NCI-H1105 (cell line): ENCODE data around the gene ZNF709.
"Not testable (repeated sequence)": the region's sequence is repeated elsewhere in the genome, so short reads cannot be mapped to it uniquely, and the experiment has no call there.

ENCODE experiments used
- DNase-seq: peaks from one replicate; lab custom pipeline; 2025; lab: John Stamatoyannopoulos, UW

ZNF709 gene

DNA sequence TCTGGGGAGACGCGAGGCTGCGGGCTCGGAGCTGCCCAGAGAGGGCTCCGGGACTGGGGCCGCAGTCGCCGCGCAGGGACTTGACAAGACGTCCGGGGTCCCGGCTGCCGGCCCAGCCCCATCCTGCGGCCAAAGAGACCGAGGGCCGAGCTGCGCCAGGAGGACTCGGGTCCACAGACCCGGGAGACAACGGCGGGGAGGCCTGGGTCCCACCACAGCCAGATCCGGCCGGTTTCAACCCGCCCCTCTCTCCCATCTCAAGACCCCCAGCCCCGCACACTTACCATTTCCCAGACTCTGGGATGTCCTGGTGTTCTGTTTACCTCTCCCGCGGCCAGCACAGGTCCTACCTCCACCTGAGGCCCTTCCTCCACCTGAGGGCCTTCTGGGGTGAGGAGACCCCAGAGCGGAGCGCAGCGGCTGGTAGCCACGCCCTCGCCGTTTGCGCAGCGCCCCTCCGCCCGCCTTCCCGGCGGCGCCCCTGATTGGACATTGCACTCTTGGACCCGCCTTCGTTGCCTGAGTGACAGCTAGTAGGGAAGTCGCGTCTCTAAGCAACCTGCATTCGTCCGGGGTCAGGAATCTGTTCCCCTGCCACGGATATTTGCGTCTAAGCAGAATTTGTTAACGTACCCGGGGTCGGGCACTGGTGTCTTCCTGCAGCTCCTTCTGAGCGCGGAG, at the start of gene ZNF709:
TSS of gene ZNF709 (minus strand) at position 446 of the 681 bp plus-strand sequence. CDS start at position 287, 159 bp downstream.
- peak; percentile 95 for DNase-seq

DNA sequence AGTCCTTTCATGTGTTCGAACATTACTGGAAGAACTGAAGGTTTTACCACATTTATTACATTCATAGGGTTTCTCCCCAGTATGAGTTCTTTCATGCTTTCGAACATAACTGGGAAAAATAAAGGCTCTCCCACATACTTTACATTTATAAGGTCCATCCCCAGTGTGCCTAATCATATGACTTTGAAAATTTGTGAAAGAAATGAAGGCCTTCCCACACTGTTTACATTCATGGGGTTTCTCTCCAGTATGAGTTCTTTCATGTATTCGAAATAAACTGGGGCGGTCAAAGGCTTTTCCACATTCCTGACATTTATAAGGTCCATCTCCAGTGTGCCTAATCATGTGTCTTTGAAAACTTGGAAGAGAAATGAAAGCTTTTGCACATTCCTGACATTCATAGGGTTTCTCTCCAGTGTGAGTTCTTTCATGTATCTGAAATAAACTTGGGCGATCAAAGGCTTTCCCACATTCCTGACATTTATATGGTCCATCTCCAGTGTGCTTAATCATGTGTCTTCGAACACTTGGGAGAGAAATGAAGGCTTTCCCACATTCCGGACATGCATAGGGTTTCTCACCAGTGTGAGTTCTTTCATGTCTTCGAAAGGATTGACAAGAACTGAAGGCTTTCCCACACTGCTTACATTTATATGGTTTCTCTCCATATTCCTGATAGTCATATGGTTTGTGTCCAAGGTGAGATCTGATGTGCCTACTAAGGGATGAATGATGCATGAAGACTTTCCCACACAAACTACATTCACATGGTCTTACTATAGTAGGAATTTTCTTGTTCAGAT, 42.6 kb upstream of the ZNF709 start:
- no peak for DNase-seq

DNA sequence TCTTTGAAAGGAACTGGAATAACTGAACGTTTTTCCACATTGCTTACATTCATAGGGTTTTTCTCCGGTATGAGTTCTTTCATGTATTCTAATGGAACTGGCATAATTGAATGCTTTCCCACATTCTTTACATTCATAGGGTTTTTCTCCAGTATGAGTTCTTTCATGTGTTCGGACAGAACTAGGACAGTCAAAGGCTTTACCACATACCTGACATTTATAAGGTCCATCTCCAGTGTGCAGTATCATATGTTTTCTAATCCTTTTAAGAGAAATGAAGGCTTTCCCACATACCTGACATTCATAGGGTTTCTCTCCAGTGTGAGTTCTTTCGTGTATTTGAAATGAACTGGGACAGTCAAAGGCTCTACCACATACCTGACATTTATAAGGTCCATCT, 41.9 kb upstream of the ZNF709 start:
- DNase-seq: no peak

- no peak for DNase-seq
Measured at GRCh38 chr19:12521996-12522395, 37.4 kb upstream of the ZNF709 start.

- DNase-seq: no peak
Measured at GRCh38 chr19:12513531-12514061, 29.0 kb upstream of the ZNF709 start.

- DNase-seq: no peak
Measured at GRCh38 chr19:12497032-12497431, 12.4 kb upstream of the ZNF709 start.

GRCh38 chr19:12496480-12496879, 11.9 kb upstream of the ZNF709 start:
- no peak for DNase-seq

- DNase-seq: peak; percentile 97
Measured at GRCh38 chr19:12495002-12495802, 10.6 kb upstream of the ZNF709 start.

GRCh38 chr19:12494260-12494860, 9.7 kb upstream of the ZNF709 start:
- no peak for DNase-seq

DNA sequence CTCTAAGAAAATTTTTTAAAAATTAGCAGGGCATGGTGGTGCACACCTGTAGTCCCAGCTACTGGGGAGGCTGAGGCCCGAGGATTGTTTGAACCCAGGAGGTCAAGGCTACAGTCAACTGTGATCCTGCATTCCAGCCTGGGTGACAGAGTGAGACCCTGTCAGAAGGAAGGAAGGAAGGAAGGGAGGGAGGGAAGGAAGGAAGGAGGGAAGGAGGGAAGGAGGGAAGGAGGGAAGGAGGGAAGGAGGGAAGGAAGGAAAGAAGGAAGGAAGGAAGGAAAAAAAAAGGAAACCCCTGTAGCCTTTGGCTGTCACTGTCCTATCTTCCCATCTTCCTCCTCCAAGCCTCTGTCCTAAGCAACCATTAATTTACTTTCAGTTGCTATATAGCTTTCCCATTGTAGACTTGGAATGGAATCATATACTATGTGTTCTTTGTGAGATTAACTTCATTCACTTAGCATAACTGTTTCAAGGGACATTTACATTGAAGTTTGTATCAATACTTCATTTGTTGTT, 1.7 kb upstream of the ZNF709 start:
- not testable (repeated sequence) for DNase-seq

- no peak for DNase-seq
Measured at GRCh38 chr19:12485571-12485970, 955 bp upstream of the ZNF709 start.

DNA sequence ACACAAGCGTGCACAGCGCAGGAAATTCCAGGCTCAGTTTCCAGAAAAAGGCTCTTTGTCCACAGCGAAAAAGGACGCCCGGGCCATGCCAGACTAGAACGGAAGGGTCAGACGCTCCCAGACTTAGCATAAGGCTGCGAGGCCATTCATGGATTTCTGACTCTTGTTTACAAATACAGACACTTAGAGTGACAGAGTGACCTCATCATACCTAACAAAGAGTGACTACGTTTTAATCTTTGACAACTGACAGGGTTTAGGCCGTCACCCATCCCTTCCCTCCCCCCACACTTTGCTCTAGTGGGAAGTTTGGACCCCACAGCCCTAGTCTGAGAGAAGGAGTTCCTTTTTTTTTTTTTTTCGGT, 418 bp upstream of the ZNF709 start:
- DNase-seq: no peak

DNA sequence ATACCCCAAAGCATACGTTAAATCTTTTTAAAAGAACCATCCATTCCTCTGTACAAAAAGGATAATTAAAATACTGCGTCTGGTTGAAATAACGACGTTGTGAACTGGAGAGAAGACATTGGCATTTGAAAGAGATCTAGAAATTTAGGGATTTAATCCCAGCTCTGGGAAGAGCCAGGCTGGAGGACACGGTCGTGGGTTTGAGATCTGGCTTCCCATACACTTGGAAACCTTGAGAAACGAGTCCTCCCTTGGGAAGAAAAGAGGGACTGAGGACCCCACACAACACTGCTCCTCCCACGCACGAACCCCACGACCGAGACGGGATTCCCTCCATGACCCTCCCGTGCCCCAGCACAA, 625 bp downstream of the ZNF709 start:
- DNase-seq: no peak

DNA sequence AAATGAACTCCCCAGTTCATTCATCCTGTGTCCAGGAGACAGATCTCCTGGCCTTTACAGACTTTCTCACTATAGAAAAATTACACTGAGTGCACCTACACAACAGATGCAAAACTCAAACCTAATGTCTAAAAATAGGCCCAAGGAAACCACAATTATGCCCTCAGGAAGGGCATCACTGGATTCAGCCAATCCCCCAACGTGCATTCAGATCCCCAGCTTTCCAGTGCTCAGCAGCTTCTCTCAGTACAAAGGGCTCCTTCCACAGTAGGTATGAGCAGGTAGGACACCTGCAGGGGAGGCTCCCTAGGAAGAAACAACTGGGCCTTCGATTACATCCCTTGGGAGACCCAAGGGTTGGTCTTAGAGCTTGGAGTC, 2.1 kb downstream of the ZNF709 start:
- no peak for DNase-seq

- DNase-seq: no peak
Measured at GRCh38 chr19:12481781-12482508, 2.7 kb downstream of the ZNF709 start.

GRCh38 chr19:12478234-12478941, 6.2 kb downstream of the ZNF709 start:
- DNase-seq: no peak

DNA sequence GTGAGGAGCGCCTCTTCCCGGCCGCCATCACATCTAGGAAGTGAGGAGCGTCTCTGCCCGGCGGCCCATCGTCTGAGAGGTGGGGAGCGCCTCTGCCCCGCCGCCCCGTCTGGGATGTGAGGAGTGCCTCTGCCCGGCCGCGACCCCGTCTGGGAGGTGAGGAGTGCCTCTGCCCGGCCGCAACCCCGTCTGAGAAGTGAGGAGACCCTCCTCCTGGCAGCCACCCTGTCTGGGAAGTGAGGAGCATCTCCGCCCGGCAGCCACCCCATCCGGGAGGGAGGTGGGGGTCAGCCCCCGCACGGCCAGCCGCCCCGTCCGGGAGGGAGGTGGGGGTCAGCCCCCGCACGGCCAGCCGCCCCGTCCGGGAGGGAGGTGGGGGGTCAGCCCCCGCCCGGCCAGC, 17.0 kb downstream of the ZNF709 start:
- DNase-seq: not testable (repeated sequence)

- DNase-seq: no peak
Measured at GRCh38 chr19:12465211-12465610, 19.4 kb downstream of the ZNF709 start.

DNA sequence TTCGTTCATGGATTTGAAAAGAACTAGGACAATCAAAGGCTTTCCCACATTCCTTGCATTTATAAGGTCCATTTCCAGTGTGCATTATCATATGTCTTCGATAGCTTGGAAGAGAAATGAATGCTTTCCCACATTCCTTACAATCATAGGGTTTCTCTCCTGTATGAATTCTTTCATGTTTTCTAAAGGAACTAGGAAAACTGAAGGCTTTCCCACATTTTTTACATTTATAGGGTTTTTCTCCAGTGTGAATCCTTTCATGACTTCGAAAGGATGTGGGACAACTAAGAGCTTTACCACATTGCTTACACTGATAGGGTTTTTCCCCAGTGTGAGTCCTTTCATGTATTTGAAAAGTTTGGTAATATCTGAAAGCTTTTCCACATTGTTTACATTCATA, 19.8 kb downstream of the ZNF709 start:
- DNase-seq: no peak

DNA sequence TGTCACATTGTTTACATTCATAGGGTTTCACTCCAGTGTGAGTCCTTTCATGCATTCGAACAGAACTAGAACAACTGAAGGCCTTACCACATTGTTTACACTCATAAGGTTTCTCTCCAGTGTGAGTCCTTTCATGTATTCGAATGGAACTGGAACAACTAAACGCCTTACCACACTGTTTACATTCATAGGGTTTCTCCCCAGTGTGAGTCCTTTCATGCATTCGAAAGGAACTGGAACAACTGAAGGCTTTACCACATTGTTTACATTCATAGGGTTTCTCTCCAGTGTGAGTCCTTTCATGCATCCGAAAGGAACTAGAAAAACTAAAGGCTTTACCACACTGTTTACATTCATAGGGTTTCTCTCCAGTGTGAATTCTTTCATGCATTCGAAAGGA, 20.5 kb downstream of the ZNF709 start:
- DNase-seq: not testable (repeated sequence)

GRCh38 chr19:12453495-12453894, 31.1 kb downstream of the ZNF709 start:
- no peak for DNase-seq
